ENCODE data around the gene GPNMB.

The GPNMB gene

DNA sequence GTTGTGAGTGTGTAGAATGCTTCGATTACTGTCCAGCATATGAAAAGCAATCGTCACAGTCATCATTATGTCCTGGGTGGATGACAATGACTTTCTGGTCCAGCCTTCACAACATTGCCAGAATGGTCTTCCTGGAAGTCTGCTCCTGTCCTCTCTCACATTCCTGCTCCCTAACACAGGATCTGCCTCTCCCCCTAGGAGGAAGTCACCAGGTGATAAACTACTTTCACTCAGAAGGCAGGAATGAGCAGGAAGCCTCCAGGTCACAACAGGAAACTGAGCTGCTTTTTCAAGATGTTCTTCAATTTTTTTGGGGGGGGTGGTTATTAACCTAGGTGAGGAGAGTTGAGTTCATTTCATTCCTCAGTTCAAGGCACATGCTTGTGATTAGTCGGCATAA is 13.6 kb upstream of the GPNMB start:
- DNase-seq: no peak

DNA sequence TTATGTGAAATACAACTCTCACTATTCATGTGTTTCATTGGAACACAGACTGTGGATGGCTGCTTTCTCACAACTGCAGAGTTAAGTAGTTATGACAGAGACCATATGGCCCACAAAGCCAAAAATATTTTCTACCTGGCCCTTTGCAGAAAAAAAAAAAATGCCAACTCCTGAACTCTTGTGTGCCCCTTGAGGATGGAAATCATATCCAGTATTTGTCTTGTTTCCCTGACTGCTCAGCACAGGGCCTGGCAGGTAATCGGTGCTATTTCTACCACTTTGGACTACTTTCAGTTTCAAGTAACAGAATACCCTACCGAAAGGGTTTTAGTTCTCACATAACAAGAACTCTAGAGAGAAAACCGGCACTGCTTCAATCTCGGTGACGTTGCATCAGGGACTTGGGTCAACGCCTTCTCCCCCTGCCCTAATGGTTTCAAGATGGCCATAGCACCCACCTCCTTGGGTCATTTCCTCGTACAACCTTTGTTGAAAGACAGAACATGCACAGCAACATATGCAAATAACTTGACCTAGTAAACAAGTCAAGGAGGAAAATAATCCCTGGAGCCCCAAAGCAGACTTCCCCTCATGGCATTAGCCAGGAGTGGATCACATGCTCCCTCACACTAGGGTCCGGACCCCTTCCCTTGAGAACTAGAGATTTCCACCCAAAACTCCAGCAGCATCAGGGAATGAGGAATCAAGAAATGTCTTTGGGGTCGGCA is 11.8 kb upstream of the GPNMB start:
- no peak for DNase-seq

DNA sequence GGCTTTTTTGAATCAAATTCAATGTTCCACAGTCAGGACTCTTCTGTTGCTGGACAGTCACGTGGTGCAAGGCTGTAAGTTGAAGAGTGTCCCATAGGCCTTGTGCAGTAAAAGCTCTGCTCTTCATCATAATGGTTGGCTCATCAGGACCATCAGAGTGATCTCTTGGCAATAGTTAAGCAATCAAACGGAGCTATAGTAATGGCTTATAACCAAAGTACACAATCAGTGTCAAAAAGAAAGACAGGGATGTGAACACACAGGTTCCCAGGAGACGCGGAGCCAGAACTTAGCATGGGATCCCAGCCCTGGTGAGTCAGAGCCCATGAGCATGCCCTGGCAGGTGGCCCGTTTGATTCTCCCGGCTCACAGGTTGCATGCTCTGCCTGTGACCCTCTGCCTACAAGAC is 10.8 kb upstream of the GPNMB start:
- DNase-seq: no peak

DNA sequence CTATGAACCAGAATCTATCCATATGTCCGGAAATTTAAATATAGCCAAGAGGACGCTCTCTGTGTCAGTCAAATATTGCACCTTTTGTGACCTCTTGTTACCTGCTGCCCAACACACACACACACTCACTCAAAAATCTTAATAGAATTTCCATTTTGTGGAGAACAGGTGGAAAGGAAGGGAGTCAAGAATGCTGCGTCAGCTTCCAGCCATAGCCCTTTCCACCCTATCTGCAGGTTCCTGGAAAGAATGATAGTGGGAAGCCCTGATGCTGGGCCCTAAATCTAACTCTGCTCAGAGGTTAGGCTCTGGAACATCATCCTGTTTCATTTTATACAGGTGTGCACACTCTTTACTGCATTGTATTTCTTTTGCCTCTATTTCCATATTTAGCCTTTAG is 9.6 kb upstream of the GPNMB start:
- no peak for DNase-seq

DNA sequence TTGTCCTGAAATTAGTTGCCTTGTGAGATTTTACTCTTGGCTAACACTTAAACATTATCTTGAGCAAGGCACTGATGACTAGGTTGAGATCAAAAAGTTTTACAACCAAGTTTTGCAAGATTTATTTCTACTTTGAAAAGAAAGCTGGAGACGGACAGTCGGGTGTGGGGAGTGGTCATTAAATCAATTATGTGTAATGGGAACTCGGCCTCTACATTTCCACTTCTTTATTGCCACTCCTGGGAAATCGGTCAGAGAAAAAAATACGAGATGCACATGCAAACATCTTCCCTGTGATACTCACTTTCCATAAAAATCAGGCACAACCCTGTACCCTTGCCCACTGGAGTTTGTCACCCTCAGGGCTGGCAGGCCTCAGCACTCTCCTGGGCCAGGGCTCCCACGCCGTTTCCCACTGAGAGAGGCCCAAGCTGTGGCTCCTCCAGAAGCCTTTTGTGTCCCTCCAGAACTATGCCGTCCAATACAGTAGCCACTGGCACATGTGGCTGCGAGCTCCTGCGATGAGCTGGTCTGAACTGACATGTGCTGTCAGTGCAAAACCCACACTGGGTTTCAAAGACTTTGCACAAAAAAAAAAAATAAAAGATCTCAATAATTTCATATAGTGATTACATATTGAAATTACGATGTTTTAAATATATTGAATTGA is 7.5 kb upstream of the GPNMB start:
- no peak for DNase-seq

DNA sequence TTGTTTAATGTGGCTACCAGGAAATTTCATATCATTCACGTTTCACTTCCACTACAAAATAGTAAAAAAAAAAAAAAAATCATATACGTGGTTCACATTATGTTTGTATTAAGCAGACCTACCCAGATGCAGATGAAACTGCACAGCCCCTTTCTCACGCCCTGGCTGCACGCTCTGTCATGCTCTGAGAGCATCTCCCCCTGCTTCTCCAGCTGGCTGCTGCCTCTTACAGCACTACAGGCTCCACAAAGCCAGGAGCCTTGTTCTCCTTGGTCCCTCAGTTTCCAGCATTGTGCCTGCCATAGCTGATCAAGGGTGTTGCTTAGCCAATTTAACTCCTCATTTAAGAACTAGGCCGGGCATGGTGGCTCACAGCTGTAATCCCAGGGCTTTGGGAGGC is 6.9 kb upstream of the GPNMB start:
- DNase-seq: no peak

DNA sequence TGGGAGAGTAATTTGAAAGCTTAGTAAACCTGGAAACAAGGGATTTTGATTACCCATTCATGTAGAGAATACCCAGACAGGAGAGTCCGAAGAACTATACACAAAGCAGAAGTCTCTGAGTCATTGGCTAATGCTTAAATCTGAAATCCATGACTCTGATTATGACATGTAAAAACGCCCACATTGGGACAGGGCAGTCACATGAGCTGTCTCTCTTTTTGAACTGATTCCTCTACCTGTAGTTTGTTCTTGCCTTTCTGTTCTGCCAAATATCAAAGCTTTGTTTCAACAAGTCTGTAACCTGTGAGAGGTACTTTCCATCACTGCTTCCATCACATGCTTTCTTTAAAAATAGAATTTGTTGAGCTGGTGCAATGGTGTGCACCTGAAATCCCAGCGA is 4.3 kb upstream of the GPNMB start:
- DNase-seq: no peak

DNA sequence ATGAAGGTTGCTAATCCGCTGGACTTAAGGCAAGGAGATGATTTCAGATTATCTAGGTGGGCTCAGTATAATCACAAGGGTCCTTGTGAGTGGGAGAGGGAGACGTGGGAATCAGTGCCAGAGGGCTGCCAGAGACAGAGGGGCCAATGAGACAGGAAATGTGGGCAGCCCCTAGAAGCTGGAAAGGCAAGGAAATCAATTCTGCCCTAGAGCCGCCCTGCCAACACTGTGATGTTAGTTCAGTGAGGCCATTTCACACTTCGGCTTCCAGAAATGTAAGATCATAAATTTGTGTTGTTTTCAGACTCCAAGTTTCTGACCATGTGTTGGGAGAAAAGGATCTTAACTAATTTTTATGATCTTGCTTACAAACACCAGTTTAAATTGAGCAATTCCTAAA is 3.6 kb upstream of the GPNMB start:
- no peak for DNase-seq

DNA sequence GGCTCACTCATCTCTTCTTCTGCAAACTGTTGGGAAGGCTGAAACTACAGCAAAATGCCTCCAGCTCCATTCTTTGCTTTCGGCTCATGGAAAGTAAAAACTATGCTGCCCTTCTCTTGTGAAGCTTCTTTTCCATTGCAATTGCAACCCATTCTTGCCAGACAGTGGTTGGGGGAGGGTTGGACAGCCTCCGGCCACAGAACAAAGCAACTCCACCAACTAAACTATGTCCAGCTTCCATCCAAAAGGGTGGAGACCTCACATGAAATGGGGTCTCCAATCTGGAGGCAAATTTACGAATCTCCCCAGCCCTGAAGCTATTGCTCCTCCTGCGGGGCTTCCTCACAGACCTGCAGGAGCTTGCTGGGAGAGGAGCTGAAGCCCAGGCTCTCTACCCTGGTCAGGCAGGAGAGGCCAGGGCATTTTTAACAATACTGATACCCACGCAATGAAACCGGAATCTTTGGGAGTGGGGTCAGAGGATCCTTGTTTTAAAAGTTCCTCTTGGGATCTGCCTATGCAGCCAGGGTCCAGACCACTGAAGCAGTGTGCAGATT is 549 bp downstream of the GPNMB start:
- no peak for DNase-seq

DNA sequence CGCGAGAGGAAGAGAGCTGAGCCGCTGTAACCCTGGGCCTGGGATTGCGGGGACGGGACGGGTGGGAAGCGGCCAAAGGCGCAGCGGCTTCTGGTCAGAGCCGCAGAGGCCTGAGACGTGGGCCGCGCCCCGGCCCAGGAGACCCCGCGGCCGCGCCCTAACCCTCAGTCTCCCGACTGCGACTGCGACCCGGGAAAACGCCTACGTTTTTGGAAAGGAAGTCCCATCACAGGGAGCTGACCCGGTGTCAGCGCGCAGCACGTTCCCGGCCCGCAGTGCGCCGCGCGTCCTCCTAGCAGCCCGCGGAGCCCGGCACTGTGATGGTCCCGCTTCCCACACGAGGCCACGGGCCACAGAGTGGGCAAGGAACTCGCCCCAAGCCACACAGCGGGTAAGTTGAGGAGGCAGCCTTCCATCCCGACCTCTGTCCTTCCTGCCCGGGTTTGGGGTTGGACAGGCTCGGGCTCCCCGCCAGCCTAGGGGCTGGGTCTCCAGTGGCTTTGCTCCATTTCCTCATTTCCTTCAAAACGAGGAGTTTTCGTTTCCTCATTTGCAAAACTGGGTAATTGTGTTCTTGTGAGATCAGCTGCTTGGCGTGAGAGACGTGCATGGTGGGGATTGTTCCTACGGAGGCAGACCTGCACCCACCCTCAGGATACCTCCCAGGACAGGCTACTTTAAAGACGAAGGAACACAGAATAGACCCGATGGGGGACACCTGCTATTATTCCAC is 1.2 kb downstream of the GPNMB start:
- no peak for DNase-seq

DNA sequence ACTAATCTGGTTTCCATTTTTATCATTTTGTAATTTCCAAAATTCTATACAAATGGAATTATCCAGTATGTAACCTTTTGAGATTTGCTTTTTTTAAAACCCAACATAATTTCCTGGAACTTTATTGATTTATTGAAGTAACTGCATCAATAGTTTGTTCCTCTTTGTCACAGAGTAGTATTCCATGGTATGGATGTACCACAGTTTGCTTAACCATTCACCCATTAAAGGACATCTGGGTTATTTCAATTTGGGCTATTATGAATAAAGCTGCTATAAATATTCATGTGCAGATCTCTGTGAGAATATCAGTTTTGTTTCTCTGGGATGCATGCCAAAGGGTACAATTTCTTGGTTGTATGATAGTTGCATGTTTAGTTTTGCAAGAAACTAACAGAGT is 2.9 kb downstream of the GPNMB start:
- DNase-seq: no peak

DNA sequence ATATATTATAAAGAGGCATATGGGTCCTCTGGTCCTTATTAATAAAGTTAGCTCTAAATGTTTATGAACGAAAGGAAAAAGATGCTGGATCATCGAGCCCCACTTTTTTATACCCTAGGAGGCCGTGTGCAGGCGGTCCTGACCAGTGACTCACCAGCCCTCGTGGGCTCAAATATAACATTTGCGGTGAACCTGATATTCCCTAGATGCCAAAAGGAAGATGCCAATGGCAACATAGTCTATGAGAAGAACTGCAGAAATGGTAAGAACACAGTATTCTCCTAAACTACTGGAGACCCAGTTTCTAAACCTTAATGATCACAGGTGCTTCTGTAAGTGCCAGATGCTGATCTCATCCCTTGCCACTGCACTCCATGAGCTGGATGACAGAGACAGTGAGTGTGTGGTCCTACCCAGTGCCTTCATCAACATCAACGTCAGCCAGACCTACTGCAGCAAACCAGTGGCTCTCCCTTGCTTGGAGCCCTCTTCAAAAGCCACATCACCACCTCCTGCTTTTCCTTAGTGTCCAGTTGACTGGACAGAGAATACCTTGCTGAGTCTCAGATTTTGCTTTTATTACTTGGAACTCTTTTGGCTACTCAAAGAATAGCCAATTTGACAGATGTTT is 7.6 kb downstream of the GPNMB start:
- no peak for DNase-seq

DNA sequence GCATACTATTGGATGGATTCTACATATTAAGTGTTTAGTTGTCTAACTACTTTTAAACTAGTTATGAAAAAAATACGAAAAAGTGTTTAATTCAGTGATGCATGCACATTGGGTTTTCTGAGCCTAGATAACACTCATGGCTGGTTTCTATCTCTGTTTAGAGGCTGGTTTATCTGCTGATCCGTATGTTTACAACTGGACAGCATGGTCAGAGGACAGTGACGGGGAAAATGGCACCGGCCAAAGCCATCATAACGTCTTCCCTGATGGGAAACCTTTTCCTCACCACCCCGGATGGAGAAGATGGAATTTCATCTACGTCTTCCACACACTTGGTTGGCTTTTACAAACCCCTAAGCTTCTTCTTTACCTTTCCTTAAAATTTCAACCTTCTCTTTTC is 10.2 kb downstream of the GPNMB start:
- DNase-seq: no peak

DNA sequence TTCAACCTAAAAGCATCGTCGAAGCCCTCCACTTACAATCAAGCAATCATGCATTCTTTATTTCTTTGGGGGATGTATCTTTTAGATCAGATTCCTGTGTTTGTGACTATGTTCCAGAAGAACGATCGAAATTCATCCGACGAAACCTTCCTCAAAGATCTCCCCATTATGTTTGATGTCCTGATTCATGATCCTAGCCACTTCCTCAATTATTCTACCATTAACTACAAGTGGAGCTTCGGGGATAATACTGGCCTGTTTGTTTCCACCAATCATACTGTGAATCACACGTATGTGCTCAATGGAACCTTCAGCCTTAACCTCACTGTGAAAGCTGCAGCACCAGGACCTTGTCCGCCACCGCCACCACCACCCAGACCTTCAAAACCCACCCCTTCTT is 13.8 kb downstream of the GPNMB start:
- no peak for DNase-seq

DNA sequence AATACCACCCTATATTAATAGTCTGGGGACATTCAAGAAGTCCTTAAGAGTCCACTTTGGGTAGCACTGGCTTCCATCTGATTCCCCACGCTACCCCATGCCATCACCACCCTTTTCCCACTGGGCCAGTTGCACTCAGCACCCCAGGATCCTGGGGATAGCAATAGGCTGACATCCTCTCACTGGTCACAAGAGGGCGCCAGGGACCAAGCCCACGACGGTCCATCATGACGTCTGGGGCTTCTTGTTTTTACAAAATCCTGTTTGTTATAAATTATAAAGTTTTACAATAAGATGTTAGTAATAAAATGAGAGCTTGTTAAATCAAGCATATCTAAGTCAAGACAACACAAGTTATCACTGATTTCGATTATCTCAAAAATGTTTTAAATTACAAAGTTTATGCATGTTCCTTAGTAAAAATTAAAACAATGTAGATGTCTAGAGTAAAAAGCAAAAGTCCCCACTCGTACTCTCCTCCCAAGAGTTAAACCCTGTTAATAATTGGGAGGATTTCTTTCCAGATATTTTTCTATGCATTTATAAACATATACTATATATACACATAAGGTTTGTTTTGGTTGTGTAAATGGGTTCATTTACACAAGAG is 15.4 kb downstream of the GPNMB start:
- peak; percentile 47 for DNase-seq

DNA sequence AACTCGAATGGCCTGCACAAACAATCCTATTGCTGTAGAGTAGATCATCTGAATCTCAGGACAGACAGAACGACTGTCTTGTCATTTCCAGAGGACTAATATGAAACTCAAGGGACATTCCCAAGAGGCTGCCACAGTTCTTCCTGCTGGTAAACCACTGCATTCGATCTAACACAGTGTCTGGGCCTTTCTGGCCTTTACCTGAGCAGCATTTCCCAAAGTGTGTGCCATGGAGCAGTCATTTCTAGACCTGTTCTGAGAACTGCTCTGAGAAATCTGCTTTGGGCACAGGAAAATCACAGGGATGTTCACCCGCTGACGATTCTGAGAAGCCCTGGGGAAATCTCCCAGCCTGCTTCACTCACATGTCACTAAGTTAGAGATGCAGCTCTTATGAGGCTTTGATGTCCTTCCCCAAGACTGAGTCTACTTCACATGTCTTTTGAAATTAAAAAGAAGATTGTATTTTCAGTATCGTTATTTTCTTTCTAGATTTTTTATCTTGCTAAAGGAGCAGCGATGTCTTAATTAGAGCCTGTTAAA is 18.4 kb downstream of the GPNMB start:
- no peak for DNase-seq

DNA sequence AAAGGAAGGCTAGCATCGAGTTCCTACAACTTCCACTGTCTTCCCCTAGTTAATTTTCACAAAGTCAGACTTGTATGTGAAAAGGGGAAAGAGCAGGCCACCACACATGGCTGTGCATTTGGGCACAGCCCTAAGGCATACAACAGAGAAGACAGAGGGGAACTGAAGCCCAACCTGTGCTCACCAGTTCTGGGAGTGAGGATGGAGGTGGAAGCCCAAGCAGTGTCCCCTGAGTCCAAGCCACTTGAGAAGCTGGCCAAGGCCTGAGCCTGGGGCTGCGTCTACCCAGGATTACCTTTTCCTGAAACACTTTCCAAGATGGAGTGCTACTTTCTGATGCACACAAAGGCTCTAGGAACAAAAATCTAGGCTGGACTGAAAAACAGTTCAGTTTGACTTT is 20.3 kb downstream of the GPNMB start:
- no peak for DNase-seq

DNA sequence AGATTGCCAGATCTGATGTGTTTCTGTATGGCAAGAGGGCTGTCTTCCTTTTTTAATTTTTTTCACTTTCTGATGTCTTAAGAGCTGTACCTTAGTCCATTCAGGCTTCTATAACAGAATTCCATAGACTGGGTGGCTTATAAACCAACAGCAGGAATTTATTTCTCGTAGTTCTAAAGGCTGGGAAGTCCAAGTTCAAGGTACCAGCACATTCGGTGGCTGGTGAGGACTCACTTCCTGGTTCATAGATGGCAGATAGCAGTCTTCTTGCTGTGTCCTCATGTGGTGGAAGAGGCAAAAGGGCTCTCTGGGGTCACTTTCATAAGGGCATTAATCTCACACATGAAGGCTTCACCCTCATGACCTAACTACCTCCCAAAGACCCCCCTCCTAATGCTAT is 20.8 kb downstream of the GPNMB start:
- no peak for DNase-seq

DNA sequence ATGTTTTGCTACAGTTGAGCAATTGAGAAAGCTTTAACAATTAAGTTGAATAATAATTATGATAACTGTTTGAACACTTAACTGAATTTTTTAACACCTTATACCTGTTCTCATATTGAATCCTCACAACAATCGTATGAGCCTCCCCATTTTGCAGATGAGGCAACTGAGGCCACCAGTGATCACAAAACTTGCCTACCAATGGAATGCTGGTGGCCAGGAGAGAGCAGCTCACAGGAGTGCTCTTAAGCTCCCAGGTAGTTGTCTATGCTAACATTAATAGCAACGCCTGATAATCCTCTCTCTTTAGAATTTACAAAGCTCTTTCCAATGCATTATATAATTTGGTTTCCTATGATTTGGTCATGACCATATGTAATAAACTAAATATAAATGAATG is 21.6 kb downstream of the GPNMB start:
- no peak for DNase-seq

DNA sequence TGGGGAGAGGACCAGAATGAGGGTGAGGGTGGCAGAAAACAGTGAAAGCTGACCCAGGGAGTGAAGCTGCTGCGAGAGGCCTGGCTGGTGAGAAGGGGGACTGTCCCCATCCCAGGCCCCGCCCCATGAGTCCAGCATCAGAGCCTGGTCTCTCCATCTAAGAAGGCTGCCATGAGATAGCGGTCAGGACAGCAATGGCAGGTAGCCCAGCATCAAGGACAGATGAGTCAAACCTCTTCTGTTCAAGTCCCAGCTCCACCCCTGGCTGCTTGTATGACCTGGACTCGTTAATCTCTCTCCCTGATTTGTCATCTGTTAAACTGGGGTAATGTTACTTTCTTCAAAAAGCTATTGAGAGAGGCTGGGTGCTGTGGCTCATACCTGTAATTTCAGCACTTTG is 22.2 kb downstream of the GPNMB start:
- no peak for DNase-seq

DNA sequence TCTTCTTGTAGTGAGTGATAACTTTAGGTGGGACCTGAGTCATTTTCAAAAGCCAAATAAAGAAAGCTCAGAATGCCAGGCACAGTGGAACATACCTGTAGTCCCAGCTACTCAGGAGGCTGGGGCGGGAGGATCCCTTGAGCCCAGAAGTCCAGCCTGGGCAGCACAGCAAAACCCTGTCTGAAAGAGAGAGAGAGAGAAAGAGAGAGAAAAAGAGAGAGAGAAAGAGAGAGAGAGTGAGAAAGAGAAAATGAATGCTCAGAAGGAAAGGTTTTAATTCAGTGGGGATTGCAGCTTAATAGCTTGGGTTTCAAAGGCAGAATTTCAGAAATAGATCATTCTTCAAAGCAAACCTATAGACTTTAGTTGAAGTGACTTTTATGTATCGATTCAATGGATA is 25.7 kb downstream of the GPNMB start:
- no peak for DNase-seq

DNA sequence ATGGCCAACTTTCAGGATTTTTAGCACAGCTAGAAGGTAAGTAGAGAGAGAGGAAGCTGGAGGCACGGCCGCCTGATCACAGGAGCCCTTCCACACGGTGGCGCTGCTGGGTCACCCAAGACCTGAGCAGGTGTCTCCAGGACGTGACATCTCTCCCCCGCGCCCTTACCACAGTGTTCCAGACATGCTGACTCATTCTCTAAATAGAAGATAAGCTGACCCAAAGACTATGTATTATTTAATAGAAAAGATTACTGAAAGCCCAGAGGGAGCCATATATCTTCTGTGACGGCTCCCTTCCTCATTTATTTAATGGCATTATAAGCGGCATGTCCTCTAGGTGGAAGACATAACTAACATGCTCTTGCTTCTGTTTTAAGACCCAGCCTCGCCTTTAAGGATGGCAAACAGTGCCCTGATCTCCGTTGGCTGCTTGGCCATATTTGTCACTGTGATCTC is 26.6 kb downstream of the GPNMB start:
- peak; percentile 89 for DNase-seq

DNA sequence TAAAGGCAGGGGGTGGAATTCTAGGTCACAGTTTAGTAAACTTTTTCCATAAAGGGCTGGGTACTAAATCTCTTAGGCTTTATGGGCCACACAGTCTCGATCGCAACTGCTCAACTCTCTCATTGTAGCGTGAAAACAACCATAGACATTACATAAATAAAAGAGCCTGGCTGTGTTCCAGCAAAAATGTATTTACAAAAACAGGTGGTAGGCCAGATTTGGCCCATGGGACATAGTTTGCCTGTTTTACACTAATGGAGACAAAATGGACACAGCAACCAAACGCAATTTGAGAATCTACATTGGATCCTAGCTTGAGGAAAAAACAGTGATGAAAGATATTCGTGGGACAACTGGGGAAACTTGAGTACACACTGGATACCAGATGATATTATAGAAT is 29.3 kb downstream of the GPNMB start:
- no peak for DNase-seq
